Activated T-cell treated with anti-CD3 and anti-CD28 coated beads for 48 hours (primary cell): ENCODE measurements around the gene MPHOSPH9.
A peak's percentile ranks its signal among the peaks of the same experiment; 100 is the strongest.
"Not testable (repeated sequence)": the region's sequence is repeated elsewhere in the genome, so short reads cannot be mapped to it uniquely, and the experiment has no call there.

Experiments
- DNase-seq: peaks from one replicate; pipeline ENCODE4 v3.0.0-alpha.2; 2020; ENCODE audit warnings: low read depth

Gene MPHOSPH9

GRCh38 chr12:123260081-123260480 is 27.1 kb upstream of the MPHOSPH9 start:
- DNase-seq, result no peak

- DNase-seq, result no peak
Observed at GRCh38 chr12:123258593-123258992, 25.7 kb upstream of the MPHOSPH9 start.

GRCh38 chr12:123254853-123255446 is 22.0 kb upstream of the MPHOSPH9 start:
- no peak for DNase-seq

DNA sequence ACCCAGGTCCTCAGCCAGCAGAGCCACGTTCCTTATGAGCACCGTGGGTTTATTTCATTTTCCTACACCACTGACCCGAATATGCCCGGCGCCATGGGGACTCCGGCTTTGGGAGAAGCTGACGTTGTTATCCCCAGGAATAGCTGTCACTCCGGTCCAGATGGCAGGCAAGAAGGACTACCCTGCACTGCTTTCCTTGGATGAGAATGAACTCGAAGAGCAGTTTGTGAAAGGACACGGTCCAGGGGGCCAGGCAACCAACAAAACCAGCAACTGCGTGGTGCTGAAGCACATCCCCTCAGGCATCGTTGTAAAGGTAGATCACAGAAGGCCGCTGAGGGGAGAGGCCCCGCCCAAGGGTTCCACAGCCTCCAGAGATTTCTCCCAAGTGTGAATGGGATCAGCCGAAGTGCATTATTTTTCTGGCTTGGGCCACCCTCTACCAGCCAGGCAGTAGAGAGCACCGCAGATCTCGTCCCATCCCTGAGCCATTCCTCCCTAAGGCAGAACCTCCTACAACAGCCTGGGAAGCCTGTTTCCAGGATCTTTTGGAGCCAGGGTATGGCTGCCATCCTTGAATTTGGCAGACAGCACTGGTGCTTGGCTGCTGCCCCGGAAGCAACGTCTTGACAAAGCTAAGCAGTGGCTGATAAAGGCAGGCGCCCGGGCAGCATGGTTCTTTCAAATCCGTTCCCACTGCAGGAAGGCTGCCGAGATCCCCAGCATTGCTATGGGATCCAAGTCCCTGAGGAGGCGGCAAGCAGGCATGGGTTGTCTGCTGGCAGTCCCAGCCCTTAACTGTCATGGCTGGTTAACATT is 20.9 kb upstream of the MPHOSPH9 start:
- DNase-seq, result no peak

DNA sequence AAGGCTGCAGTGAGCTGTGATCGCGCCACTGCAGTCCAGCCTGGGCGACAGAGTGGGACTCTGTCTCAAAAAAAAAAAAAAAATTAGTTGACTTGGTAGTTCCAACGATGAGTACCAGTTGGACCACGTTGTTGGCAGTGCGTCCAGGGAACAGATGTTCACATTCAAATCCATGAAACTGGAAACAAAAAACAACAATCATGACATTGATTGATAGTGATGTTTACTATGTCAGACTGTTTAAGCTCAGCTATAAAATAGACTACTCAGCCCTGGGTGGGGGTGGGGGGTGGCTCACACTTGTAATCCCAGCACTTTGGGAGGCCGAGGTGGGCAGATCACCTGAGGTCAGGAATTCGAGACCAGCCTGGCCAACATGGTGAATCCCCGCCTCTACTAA is 19.4 kb upstream of the MPHOSPH9 start:
- DNase-seq, result not testable (repeated sequence)

DNA sequence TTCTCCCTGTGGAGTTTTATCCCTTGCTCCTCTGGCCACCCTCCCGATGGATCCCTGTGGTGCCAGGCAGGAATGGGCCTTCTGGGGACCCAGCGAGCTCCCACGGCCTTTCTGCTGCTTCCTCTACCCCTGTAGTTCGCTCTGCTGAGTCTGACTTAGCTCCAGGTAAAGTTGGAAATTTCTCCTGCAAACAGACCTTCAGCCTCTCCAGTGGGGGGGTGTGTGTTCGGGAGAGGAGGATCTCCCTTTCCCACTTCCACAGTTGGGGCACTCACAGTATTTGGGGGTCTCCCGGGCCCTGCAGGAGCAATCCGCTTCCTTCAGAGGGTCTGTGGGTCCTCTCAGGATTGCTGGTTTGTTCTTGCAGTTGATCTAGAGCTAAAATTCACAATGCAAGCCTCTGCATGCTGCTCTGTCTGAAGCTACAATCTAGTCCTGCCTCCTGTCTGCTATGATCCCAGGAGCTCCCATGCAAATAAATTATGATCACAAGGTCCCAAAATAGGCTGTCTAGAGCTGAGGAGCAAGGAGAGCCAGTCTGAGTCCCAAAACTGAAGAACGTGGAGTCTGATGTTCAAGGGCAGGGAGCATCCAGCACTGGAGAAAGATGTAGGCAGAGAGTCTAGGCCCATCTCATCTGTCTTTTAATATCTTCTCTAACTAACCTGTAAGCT is 18.6 kb upstream of the MPHOSPH9 start:
- DNase-seq, result no peak

DNA sequence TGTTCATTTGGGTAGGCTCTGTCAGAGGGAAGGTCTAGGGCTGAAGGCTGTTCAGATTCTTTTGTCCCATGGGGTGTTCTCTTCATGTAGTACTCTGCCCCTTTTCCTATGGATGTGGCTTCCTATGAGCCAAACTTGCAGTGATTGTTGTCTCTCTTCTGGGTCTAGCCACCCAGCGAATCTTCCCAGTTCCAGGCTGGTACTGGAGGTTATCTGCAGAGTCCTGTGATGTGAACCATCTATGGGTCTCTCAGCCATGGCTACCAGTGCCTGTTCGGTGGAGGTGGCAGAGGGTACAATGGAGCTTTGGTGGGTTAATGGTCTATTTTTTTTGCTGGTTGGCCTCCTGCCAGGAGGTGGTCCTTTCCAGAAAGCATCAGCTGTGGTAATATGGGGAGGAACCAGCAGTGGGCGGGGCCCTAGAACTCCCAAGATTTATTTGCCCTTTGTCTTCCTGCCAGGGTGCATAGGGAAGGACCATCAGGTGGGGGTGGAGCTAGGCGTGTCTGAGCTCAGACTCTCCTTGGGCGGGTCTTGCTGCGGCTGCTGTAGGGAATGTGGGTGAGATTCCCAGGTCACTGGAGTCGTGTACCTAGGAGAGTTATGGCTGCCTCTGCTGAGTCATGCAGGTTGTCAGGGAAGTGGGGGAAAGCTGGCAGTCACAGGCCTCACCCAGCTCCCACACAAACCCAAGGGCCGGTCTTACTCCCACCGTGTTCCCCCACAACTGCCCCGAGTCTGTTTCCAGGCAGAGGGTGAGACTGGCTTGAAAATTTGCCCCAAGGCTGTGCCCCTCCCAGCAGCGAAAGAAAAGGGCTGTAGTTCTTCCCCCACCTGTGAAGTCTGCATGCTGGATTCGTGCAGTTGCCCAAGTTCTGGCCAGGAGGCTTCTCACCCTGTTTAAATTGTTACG is 17.8 kb upstream of the MPHOSPH9 start:
- DNase-seq, result no peak

DNA sequence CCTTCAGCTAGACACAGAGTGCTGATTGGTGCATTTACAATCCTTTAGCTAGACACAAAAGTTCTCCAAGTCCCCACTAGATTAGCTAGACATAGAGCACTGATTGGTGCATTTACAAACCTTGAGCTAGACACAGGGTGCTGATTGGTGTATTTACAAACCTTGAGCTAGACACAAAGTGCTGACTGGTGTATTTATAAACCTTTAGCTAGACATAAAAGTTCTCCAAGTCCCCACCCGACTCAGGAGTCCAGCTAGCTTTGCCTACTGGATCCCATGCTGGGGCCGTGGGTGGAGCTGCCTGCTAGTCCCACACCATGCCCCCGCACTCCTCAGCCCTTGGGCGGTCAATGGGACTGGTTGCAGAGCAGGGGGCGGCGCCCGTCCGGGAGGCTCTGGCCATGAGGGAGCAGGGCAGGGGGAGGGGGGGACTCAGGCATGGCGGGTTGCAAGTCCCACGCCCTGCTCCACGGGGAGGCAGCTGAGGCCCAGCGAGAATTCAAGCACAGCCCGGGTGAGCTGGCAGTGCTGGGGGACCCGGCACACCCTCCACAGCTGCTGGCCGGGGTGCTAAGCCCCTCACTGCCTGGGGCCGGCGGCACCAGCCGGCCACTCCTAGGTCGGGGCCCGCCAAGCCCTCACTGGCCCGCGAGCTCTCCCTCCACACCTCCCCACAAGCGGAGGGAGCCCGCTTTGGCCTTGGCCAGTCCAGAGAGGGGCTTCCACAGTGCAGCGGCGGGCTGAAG is 16.2 kb upstream of the MPHOSPH9 start:
- not testable (repeated sequence) for DNase-seq

- DNase-seq, result not testable (repeated sequence)
Observed at GRCh38 chr12:123248129-123248528, 15.2 kb upstream of the MPHOSPH9 start.

DNA sequence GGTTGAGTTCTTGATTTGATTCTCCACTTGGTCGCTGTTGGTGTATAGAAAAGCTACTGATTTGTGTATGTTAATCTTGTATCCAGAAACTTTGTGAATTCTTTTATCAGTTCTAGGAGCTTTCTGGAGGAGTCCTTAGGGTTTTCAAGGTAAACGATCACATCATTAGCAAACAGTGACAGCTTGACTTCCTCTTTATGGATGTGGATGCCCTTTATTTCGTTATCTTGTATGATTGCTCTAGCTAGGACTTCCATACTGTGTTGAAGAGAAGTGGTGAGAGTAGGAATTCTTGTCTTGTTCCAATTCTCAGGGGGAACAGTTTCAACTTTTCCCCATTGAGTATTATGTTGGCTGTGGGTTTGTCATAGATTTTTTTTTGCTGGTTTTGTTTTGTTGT is 12.7 kb upstream of the MPHOSPH9 start:
- no peak for DNase-seq

DNA sequence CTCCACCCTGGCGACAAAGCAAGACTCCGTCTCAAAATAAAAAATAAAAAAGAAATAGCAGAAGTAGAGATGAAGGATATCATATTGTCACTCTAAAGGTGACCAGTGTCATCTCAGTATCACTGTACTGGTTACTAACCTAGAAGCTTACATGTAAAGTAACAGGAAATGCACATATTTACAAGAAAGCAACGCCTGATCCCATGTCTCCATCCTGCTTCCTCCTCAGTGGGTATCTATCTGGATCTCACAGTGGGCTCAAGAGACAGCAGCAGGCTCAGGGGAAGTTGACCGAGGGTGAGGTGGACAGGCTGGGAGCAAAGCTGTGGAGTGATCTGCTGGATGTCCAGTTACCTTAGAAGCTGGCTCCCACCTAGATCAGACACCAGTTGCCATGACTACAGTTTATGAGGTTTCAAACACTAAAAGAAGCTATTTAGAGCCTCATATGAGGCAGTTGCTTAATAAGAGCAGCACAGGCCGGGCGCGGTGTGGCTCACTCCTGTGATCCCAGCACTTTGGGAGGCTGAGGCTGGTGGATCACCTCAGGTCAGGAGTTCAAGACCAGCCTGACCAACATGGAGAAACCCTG is 10.8 kb upstream of the MPHOSPH9 start:
- no peak for DNase-seq

DNA sequence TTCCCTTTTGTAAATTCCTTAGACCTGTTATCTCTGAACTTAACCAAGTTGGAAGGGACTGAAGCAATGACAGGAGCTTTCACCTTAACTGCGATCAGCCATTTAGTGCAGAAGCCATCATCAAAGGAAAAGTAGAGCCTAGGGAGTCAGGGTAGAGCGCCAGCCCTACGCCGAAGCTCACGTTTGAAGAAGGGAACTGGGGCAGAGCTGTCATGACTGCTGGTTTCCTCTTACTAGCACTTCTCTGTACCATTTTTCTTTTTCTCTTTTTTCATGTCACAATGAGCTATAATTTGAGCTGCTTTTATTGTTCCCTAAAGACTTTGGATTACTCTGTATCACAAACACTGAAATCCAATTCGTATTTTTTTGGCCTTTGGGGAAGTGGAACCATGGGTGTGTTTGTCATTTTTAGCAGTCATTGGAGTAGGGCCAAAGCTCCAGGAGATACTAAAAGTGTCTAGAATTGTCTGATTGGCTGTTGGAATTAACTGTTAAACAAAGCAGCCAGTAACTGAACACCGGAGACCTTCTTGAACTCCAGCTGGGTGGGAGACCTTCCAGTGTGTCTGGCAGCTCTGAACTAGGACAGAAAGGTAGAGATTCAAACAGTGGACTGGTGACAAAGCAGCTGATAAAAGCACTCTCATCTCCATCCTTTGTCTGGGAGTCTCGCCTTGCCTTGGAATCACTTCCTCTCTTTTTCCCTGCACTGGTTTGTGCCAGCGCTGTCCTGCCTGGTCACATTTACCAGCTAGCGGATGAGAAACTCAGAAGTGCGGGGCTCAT is 9.4 kb upstream of the MPHOSPH9 start:
- DNase-seq, result no peak

- DNase-seq, result no peak
Observed at GRCh38 chr12:123238961-123239360, 6.0 kb upstream of the MPHOSPH9 start.

DNA sequence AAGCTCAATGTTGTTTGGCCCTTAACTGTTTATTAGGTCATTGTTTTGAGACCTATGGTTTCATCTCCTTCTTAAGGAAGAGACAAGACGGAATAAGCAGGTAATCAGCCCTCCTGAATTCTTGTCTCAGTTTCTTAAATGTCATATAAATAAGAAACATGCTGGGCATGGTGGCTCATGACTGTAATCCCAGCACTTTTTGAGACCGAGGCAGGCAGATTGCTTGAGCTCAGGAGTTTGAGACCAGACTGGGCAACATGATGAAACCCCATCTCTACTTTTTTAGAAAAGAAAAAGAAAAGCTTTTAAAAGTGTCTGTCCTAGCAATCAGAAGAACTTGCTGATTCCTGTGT is 5.4 kb upstream of the MPHOSPH9 start:
- DNase-seq, result no peak

- DNase-seq, result peak; percentile 46
Observed at GRCh38 chr12:123237646-123238329, 4.8 kb upstream of the MPHOSPH9 start.

- DNase-seq, result no peak
Observed at GRCh38 chr12:123233505-123234308, 766 bp upstream of the MPHOSPH9 start.

GRCh38 chr12:123232472-123232806 is 502 bp downstream of the MPHOSPH9 start:
- no peak for DNase-seq

GRCh38 chr12:123231931-123232330 is 1.0 kb downstream of the MPHOSPH9 start:
- no peak for DNase-seq

GRCh38 chr12:123229051-123229450 is 3.9 kb downstream of the MPHOSPH9 start:
- DNase-seq, result no peak
